GM10248 (cell line): ENCODE measurements around the gene FAR2.

Source experiments
- CTCF ChIA-PET: fragments of 300-600 bp; sonication (Branson Sonifier 250); formaldehyde crosslinking; extraction: SDS; loops from one replicate; lab custom pipeline; 2021; ENCODE audit warnings: antibody characterized with exemption; lab: Yijun Ruan, JAX
- POLR2A ChIA-PET: fragments of 350-650 bp; sonication (Branson Sonifier 250); formaldehyde crosslinking; extraction: SDS; loops from one replicate; lab custom pipeline; 2020; ENCODE audit warnings: antibody characterized with exemption; lab: Yijun Ruan, JAX
- DNase-seq: peaks from one replicate; pipeline ENCODE4 v3.0.0; 2012; ENCODE audit errors: extremely low spot score
- CTCF ChIP-seq: IDR thresholded peaks from 2 replicates; pipeline ENCODE4 v1.5.1; 2012; ENCODE audit warnings: mild to moderate bottlenecking, low read depth; ENCODE audit errors: extremely low read depth, missing control alignments, control extremely low read depth

Gene FAR2

GRCh38 chr12:29309320-29309902 lies 160.3 kb downstream of the FAR2 start:
- CTCF ChIA-PET = interaction anchor here (0.9 to 3.7 kb wide), 4 partner anchors 8 to 123 kb away, joined by 3 to 13 read pairs (median 7); no protein-coding TSS in a partner anchor
- DNase-seq = no peak
- POLR2A ChIA-PET = no interaction called here
- TF ChIP-seq CTCF = peak; percentile 15

- POLR2A ChIA-PET = no interaction called here
- DNase-seq = no peak
- no peak for TF ChIP-seq CTCF
- CTCF ChIA-PET = interaction anchor here (1.1 to 3.3 kb wide), 2 partner anchors 10 to 1534 kb away, joined by 3 to 11 read pairs; no protein-coding TSS in a partner anchor
Observed at GRCh38 chr12:29310899-29311298, 161.8 kb downstream of the FAR2 start.

GRCh38 chr12:29314416-29314815 lies 165.3 kb downstream of the FAR2 start:
- no peak for DNase-seq
- POLR2A ChIA-PET = no interaction called here
- no peak for TF ChIP-seq CTCF
- CTCF ChIA-PET = interaction anchor here (1.5 kb wide), 1 partner anchor 240 kb away, joined by 7 read pairs; no protein-coding TSS in a partner anchor

- TF ChIP-seq CTCF = no peak
- DNase-seq = no peak
- ChIA-PET POLR2A (no interaction called here), CTCF (interaction anchor here (1.5 to 2.6 kb wide), 6 partner anchors 9 to 243 kb away, joined by 3 to 42 read pairs (median 14); no protein-coding TSS in a partner anchor)
Observed at GRCh38 chr12:29316752-29317151, 167.7 kb downstream of the FAR2 start.

GRCh38 chr12:29317556-29318363 lies 168.7 kb downstream of the FAR2 start:
- ChIA-PET CTCF (interaction anchor here (0.7 to 2.6 kb wide), 13 partner anchors 10 to 315 kb away, joined by 3 to 42 read pairs (median 4); no protein-coding TSS in a partner anchor), POLR2A (no interaction called here)
- peak; percentile 86 for TF ChIP-seq CTCF
- DNase-seq = peak; percentile 68

GRCh38 chr12:29320295-29321085 lies 171.4 kb downstream of the FAR2 start:
- CTCF ChIA-PET = interaction anchor here (1.2 to 3.4 kb wide), 2 partner anchors 9 to 247 kb away, joined by 4 to 11 read pairs; no protein-coding TSS in a partner anchor
- POLR2A ChIA-PET = no interaction called here

More at GRCh38 chr12:29320295-29321085, 171.4 kb downstream of the FAR2 start:
- DNase-seq = no peak
- no peak for TF ChIP-seq CTCF
